ENCODE data around the gene REEP3.

GRCh38 chr10:63661347-63661746 lies 140.1 kb downstream of the REEP3 start:
- TF ChIP-seq POLR2AphosphoS5 (IDR thresholded peaks at IDR 0.05; ENCODE audit: low read depth, low read length), result no peak
- no peak for TF ChIP-seq SIN3A (IDR thresholded peaks at IDR 0.05; ENCODE audit: borderline replicate concordance, insufficient read depth, low read length)
- no peak for TF ChIP-seq REST (IDR thresholded peaks at IDR 0.05; ENCODE audit: insufficient read depth in 1 of 2, low read depth in 2 of 2, low read length in 2 of 2)
